Colonic mucosa (tissue), 4 donors: Measurements from ENCODE around the gene ZNF79. TPM values are rescaled to one million over a fixed set of nuclear protein-coding genes. Genes with fewer than 3 reads are reported as not detected.

Experiments used
- DNase-seq: peaks from one replicate; pipeline ENCODE4 v3.0.0-alpha.2; 2020
- H3K27ac ChIP-seq: fragments of 200-600 bp; one replicate; pipeline ENCODE4 v1.8.0; 2021
- H3K27me3 ChIP-seq: fragments of 200-600 bp; one replicate; pipeline ENCODE4 v1.8.0; 2021
- H3K36me3 ChIP-seq: fragments of 200-600 bp; one replicate; pipeline ENCODE4 v1.8.0; 2021
- H3K4me1 ChIP-seq: fragments of 200-600 bp; one replicate; pipeline ENCODE4 v1.8.0; 2021; ENCODE audit warnings: mild to moderate bottlenecking
- H3K4me3 ChIP-seq: fragments of 200-600 bp; one replicate; pipeline ENCODE4 v1.8.0; 2021
- H3K9ac ChIP-seq, 2 donors: one replicate each; pipeline ENCODE4 v1.7.0; 2013; ENCODE audit warnings: control low read depth in 2 of 2, low read depth in 2 of 2, low read length in 2 of 2
- H3K9me3 ChIP-seq: fragments of 200-600 bp; one replicate; pipeline ENCODE4 v1.8.0; 2021
- intact Hi-C: fragments of 100-400 bp; cut with DNase I; formaldehyde crosslinking; loops from one replicate; pipeline ENCODE4 v1.14.1; 2022
- total RNA-seq, 2 donors: library from RNA; stranded (reverse); fragmentation: NEBNext Ultra II Directional in 1 of 2; extraction: Animal tissue kit (Norgen Biotek cat#: 25700) in 1 of 2; gene quantifications; one replicate each; pipeline ENCODE4 v1.2.1, GENCODE V29; 2021
- TF ChIP-seq, protein P1 (sequence below): fragments of 200-600 bp; IDR thresholded peaks from one replicate; pipeline ENCODE4 v1.8.0; 2022; ENCODE audit warnings: antibody characterized with exemption, mild to moderate bottlenecking
- donor health status: healthy.
- donor health status: DM: no; HTN: no; CAD: no.
- donor health status: DM: no; HTN: no; CAD: no.

Gene ZNF79
- total RNA-seq, result 1 to 10 TPM; 5.8 to 6.4 TPM

DNA sequence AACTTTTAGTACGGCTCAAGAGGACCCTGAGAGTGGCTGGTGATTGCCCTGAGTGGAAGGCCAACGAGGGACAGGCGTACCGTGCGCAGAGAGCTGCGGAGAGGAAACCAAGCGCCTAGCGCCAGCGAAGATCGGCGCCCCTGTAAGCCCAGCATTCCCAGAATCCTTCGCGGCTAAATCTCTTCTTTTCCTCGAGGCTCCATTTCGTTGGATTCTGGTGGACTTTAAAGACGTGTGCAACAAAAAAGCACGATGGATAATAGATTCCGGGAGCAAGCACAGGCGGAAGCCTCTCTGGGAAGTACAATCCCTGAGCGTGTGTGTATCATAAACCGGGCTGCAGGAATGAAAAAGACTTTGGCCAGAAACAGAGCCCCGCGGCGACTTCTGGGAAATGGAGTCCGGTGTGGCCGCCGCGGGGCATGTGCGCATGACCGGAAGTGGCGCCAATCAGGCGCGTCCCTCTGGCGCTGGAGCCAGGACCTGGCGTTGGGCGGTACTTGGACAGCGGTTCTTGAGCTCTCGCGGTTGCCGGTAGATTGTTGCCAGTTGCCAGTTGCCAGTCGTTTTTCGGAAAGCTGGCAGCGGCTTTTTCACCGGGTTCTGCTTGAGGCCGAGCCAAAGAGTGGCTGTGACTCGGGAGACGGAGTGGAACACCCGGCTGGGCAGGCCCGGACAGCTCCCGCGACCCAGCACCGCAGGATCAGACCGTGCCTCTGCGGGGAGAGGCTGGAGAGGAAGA, at the start of gene ZNF79:
Gene ZNF79 (plus strand): TSS at position 449 of the 742 bp plus-strand sequence. CDS start 406 bp downstream, outside the sequence.
- Histone ChIP-seq H3K9me3 (no peaks in the 10 kb centered on the region), H3K4me1 (peaks cover 22% of the 10 kb centered on the region), H3K4me3 (peak within 1 kb of the TSS; percentile 99), H3K9ac (peak within 1 kb of the TSS; percentile 89 to 90), H3K27ac (peak within 1 kb of the TSS; percentile 95), H3K27me3 (no peaks in the 10 kb centered on the region), H3K36me3 (no peaks in the 10 kb centered on the region)
- intact Hi-C loops, result no loop called here
- peak; percentile 94 for DNase-seq
- TF ChIP-seq, protein P1, sequence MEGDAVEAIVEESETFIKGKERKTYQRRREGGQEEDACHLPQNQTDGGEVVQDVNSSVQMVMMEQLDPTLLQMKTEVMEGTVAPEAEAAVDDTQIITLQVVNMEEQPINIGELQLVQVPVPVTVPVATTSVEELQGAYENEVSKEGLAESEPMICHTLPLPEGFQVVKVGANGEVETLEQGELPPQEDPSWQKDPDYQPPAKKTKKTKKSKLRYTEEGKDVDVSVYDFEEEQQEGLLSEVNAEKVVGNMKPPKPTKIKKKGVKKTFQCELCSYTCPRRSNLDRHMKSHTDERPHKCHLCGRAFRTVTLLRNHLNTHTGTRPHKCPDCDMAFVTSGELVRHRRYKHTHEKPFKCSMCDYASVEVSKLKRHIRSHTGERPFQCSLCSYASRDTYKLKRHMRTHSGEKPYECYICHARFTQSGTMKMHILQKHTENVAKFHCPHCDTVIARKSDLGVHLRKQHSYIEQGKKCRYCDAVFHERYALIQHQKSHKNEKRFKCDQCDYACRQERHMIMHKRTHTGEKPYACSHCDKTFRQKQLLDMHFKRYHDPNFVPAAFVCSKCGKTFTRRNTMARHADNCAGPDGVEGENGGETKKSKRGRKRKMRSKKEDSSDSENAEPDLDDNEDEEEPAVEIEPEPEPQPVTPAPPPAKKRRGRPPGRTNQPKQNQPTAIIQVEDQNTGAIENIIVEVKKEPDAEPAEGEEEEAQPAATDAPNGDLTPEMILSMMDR, result no peak

DNA sequence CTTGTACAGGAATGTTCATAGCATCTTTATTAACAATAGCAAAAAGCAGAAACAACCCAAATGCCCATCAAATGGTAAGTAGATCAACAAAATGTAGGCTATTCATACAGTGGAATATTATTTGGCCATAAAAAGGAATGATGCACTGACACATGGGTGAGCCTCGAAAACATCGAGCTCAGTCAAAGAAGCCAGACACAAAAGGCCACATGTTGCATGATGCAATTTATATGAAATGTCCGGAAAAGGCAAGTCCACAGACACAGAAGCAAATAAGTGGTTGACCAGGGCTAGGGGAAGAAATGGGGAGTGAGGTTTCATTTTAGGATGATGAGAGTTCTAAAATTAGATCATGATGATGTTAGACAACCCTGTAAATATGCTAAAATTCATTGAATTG, 43.7 kb upstream of the ZNF79 start:
- Histone ChIP-seq H3K4me3 (no peak overlapping the region), H3K27ac (no peak overlapping the region), H3K9ac (no peak overlapping the region), H3K9me3 (no peaks in the 10 kb centered on the region), H3K27me3 (no peaks in the 10 kb centered on the region), H3K36me3 (no peaks in the 10 kb centered on the region), H3K4me1 (no peaks in the 10 kb centered on the region)
- DNase-seq, result no peak
- TF ChIP-seq, protein P1, result no peak
- intact Hi-C loops, result no loop called here

DNA sequence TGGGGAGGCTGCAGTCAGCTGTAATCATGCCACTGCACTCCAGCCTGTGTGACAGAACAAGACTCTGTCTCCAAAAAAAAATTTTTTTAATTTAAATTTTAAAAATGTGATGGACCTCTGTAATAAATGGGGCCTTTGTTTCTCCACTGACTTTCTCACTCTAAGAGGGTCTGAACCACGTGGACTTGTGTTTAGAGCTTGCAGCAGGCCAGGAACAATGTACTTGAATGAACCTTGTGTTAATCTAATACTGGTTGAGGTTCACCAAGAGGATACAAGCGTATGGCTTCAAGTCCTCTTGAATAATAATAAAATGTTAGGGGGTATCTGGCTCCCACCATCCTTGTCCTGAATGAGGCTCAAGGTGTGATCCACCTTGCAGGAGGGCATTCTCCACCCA, 41.6 kb upstream of the ZNF79 start:
- intact Hi-C loops, result no loop called here
- Histone ChIP-seq H3K4me1 (no peaks in the 10 kb centered on the region), H3K27ac (no peak overlapping the region), H3K9ac (no peak overlapping the region), H3K36me3 (no peaks in the 10 kb centered on the region), H3K9me3 (no peaks in the 10 kb centered on the region), H3K4me3 (no peak overlapping the region), H3K27me3 (no peaks in the 10 kb centered on the region)
- DNase-seq, result no peak
- TF ChIP-seq, protein P1, result no peak

DNA sequence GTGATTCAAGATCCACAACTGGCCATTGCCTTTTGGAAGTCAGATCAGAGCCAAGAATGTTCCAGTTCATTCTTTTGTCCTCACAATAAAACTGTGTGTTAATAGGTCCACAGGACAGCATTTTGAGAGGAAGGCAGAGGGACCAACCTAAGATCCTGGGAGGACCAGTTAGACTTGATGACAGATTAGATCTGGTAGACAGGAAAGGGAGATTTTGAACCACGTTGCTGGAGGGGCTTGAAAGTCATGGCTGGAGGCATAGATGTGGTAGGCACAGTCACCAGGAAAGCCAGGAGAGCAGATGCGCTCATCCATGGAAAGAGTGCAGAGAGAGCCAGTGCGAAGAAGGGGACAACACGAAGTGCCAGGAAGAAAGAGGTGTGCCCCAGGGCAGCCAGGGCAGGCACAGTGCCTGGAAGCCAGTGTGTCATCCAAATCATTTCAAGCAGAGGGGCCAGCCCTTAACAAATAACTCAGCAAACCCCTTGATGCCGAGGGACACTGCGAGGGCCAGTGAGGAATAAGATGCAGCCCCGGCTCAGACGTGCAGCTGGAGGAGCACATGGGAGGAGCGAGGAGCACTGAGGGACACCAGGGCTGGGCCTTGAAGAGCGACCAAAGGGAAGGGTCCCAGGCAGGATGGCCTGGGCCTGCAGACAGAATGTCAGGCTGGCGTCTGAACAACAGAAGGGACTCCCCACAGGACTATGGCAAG, 40.0 kb upstream of the ZNF79 start:
- Histone ChIP-seq H3K36me3 (no peaks in the 10 kb centered on the region), H3K9ac (no peak overlapping the region), H3K4me3 (no peak overlapping the region), H3K27ac (no peak overlapping the region), H3K4me1 (peaks cover 3% of the 10 kb centered on the region), H3K27me3 (no peaks in the 10 kb centered on the region), H3K9me3 (no peaks in the 10 kb centered on the region)
- DNase-seq, result peak; percentile 12
- intact Hi-C loops, result no loop called here
- TF ChIP-seq, protein P1, result no peak

DNA sequence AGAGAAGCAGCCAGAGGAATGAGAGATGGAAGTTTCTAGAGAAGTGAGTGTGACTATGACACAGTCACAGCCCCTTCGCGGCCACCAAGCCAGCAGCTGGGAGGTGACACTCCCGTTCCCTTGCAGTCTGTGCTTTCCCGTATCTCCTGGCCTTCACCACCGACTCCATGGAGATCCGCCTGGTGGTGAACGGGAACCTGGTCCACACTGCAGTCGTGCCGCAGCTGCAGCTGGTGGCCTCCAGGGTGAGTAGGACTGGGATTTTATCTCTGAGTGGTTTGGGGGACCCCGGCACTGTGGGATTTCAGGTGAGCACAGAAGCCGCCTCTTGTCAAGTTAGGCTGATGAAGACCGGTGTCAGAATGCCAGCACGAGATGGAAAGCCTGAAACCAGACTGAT, 39.3 kb upstream of the ZNF79 start:
- DNase-seq, result peak; percentile 11
- Histone ChIP-seq H3K9me3 (no peaks in the 10 kb centered on the region), H3K27ac (no peak overlapping the region), H3K4me3 (no peak overlapping the region), H3K36me3 (no peaks in the 10 kb centered on the region), H3K4me1 (peaks cover 3% of the 10 kb centered on the region), H3K27me3 (no peaks in the 10 kb centered on the region), H3K9ac (no peak overlapping the region)
- intact Hi-C loops, result no loop called here
- TF ChIP-seq, protein P1, result no peak
